Astrocyte (in vitro differentiated cells and primary cell): ENCODE results near the gene BCL2. TPM values are rescaled to one million over a fixed set of nuclear protein-coding genes. Genes with fewer than 3 reads are reported as not detected.

Experiments used
- DNase-seq: peaks from one replicate; pipeline ENCODE4 v3.0.0-alpha.2; 2010; ENCODE audit warnings: low read depth
- FAIRE-seq: peaks from 2 replicates; lab custom pipeline; 2011; peaks lifted over from hg19 to GRCh38; lab: Jason Lieb, UNC
- H2AFZ ChIP-seq: 2 replicates; pipeline ENCODE4 v1.6.0; 2012; ENCODE audit warnings: low read depth, low read length, inconsistent platforms
- H3K27ac ChIP-seq: 2 replicates; pipeline ENCODE4 v1.5.1; 2011; ENCODE audit warnings: low read depth, low read length, inconsistent platforms
- H3K27me3 ChIP-seq: 2 replicates; pipeline ENCODE4 v1.6.0; 2011; ENCODE audit warnings: low read length, inconsistent platforms; ENCODE audit not compliant: insufficient read depth
- H3K36me3 ChIP-seq: 2 replicates; pipeline ENCODE4 v1.5.1; 2011; ENCODE audit warnings: low read length, inconsistent platforms; ENCODE audit not compliant: insufficient read depth
- H3K4me1 ChIP-seq: 2 replicates; pipeline ENCODE4 v1.5.1; 2011; ENCODE audit warnings: low read length, inconsistent platforms; ENCODE audit not compliant: insufficient read depth
- H3K4me2 ChIP-seq: 2 replicates; pipeline ENCODE4 v1.6.0; 2012; ENCODE audit warnings: low read length, inconsistent platforms
- H3K4me3 ChIP-seq: 2 replicates; pipeline ENCODE4 v1.5.1; 2011; ENCODE audit warnings: low read depth, mild to moderate bottlenecking, low read length, inconsistent platforms; ENCODE audit not compliant: insufficient read depth
- H3K79me2 ChIP-seq: 2 replicates; pipeline ENCODE4 v1.6.0; 2012; ENCODE audit warnings: mild to moderate bottlenecking, low read length, inconsistent platforms; ENCODE audit not compliant: insufficient read depth
- H3K9ac ChIP-seq: 2 replicates; pipeline ENCODE4 v1.6.0; 2012; ENCODE audit warnings: mild to moderate bottlenecking, low read length, inconsistent platforms
- H3K9me3 ChIP-seq: 2 replicates; pipeline ENCODE4 v1.5.1; 2012; ENCODE audit warnings: low read depth, mild to moderate bottlenecking, low read length, inconsistent platforms; ENCODE audit not compliant: insufficient read depth
- H4K20me1 ChIP-seq: 2 replicates; pipeline ENCODE4 v1.6.0; 2012; ENCODE audit warnings: low read length, inconsistent platforms; ENCODE audit not compliant: insufficient read depth
- H3K27ac Mint-ChIP-seq: one replicate; pipeline ENCODE4 v1.8.0; 2021; ENCODE audit warnings: mild to moderate bottlenecking, mixed read lengths; ENCODE audit not compliant: unreplicated experiment
- H3K27me3 Mint-ChIP-seq: one replicate; pipeline ENCODE4 v1.8.0; 2021; ENCODE audit warnings: low read depth, mixed read lengths; ENCODE audit not compliant: unreplicated experiment
- H3K36me3 Mint-ChIP-seq: one replicate; pipeline ENCODE4 v1.8.0; 2021; ENCODE audit warnings: low read depth, mixed read lengths; ENCODE audit not compliant: unreplicated experiment
- H3K4me1 Mint-ChIP-seq: one replicate; pipeline ENCODE4 v1.8.0; 2021; ENCODE audit warnings: low read depth, mixed read lengths; ENCODE audit not compliant: unreplicated experiment
- H3K4me3 Mint-ChIP-seq: one replicate; pipeline ENCODE4 v1.8.0; 2021; ENCODE audit warnings: mild to moderate bottlenecking, moderate library complexity, mixed read lengths; ENCODE audit not compliant: unreplicated experiment
- H3K9me3 Mint-ChIP-seq: one replicate; pipeline ENCODE4 v1.8.0; 2021; ENCODE audit warnings: mild to moderate bottlenecking, mixed read lengths; ENCODE audit not compliant: unreplicated experiment
- EZH2 ChIP-seq: IDR thresholded peaks from 2 replicates; pipeline ENCODE4 v1.6.1; 2012; ENCODE audit warnings: mild to moderate bottlenecking, low read length, inconsistent platforms; ENCODE audit not compliant: insufficient read depth
- total RNA-seq: library from RNA; stranded (reverse); gene quantifications from 2 replicates; pipeline ENCODE4 v1.2.1, GENCODE V29; 2021
- TF ChIP-seq, protein P1 (sequence below): IDR thresholded peaks from 2 replicates; pipeline ENCODE4 v1.5.1; 2011; ENCODE audit warnings: low read depth, mild to moderate bottlenecking, inconsistent platforms, low read length, moderate library complexity; ENCODE audit not compliant: insufficient read depth

The BCL2 gene
- total RNA-seq, 1 donor from 2014 or later = 1.7 TPM

DNA sequence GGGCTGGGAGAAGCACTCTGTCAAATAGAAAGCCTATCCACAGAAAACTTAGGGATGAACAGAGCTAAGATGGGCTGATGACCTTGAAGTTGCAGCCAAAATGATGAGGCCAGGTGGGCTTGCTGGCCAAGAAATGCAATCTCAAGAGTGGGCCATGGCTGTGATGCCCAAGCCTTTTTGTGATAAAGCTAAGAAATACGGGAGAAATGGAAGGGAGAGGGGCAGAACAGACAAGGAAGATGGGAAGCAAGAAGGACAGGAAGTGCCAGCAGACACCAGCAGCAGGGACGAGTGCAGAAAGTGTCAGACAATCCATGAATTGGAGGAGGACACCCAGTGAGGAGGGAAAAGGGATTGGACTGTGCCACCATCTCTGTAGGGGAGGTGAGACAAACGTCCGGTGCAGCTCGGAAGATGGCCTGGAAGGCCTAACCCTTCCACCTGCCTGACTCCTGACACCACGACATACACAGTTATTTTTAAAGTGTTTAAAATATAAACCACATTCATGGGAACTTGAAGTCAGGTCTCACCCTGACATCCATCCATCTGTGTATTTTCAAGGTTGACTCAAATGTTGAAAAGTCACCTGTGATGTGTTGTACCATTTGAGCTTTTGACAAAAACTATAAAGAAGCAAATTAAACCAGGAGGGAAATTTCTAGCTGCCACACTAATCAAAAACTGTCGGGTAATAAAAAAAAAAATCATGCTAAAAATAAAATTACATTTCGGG lies 105.5 kb downstream of the BCL2 start:
- H3K79me2 ChIP-seq = no peaks in the 10 kb centered on the region
- H3K4me3 Mint-ChIP-seq = no peak overlapping the region
- H3K4me1 ChIP-seq = no peaks in the 10 kb centered on the region
- no peaks in the 10 kb centered on the region for H3K27me3 ChIP-seq
- H3K27ac ChIP-seq = no peak overlapping the region
- peaks cover 4% of the 10 kb centered on the region for H3K9me3 Mint-ChIP-seq
- no peak overlapping the region for H3K9ac ChIP-seq
- H4K20me1 ChIP-seq = no peaks in the 10 kb centered on the region
- H3K4me3 ChIP-seq = no peak overlapping the region
- H3K27ac Mint-ChIP-seq = peak overlapping the region; percentile 77
- no peak overlapping the region for H3K4me2 ChIP-seq
- FAIRE-seq (no peak), DNase-seq (no peak)
- no peaks in the 10 kb centered on the region for H3K9me3 ChIP-seq
- no peak overlapping the region for H2AFZ ChIP-seq
- H3K36me3 Mint-ChIP-seq = no peaks in the 10 kb centered on the region
- no peaks in the 10 kb centered on the region for H3K36me3 ChIP-seq
- H3K27me3 Mint-ChIP-seq = no peaks in the 10 kb centered on the region
- peaks cover 10% of the 10 kb centered on the region for H3K4me1 Mint-ChIP-seq
- no peak for TF ChIP-seq EZH2

DNA sequence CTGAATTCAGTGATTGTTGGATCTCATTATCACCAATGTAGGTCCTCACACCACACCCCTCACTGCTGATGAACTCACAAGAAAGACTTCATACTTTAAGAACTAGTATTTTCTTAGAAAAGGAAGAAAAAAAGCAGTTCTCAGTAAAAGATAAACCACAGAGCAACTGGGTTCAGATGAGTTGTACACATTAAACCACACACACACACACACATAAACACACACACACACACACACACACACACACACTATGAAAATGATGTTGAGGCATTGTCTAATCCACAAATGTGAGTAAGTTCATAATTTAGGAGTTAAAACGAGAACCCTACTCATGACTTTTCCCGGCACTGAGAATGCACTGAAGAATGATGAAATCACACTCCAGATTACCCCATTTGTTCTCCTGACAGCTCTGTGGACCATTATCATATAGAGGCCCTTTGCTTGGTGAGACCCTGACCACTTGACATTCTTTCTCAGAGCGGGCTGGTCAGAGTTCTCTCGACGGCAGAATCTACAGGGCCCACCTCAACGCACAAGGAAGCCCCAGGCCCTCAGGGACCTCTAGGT lies 106.2 kb downstream of the BCL2 start:
- DNase-seq (no peak), FAIRE-seq (no peak)
- Histone ChIP-seq H3K4me2 (no peak overlapping the region), H3K9ac (no peak overlapping the region), H3K79me2 (no peaks in the 10 kb centered on the region), H3K36me3 (no peaks in the 10 kb centered on the region), H3K4me3 (no peak overlapping the region), H3K4me1 (no peaks in the 10 kb centered on the region), H4K20me1 (no peaks in the 10 kb centered on the region), H3K27ac (no peak overlapping the region), H3K9me3 (no peaks in the 10 kb centered on the region), H3K27me3 (no peaks in the 10 kb centered on the region), H2AFZ (no peak overlapping the region)
- peak overlapping the region; percentile 77 for H3K27ac Mint-ChIP-seq
- H3K36me3 Mint-ChIP-seq = no peaks in the 10 kb centered on the region
- peaks cover 8% of the 10 kb centered on the region for H3K4me1 Mint-ChIP-seq
- no peaks in the 10 kb centered on the region for H3K27me3 Mint-ChIP-seq
- H3K4me3 Mint-ChIP-seq = no peak overlapping the region
- TF ChIP-seq, protein P1, sequence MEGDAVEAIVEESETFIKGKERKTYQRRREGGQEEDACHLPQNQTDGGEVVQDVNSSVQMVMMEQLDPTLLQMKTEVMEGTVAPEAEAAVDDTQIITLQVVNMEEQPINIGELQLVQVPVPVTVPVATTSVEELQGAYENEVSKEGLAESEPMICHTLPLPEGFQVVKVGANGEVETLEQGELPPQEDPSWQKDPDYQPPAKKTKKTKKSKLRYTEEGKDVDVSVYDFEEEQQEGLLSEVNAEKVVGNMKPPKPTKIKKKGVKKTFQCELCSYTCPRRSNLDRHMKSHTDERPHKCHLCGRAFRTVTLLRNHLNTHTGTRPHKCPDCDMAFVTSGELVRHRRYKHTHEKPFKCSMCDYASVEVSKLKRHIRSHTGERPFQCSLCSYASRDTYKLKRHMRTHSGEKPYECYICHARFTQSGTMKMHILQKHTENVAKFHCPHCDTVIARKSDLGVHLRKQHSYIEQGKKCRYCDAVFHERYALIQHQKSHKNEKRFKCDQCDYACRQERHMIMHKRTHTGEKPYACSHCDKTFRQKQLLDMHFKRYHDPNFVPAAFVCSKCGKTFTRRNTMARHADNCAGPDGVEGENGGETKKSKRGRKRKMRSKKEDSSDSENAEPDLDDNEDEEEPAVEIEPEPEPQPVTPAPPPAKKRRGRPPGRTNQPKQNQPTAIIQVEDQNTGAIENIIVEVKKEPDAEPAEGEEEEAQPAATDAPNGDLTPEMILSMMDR = no peak
- TF ChIP-seq EZH2 = no peak
- H3K9me3 Mint-ChIP-seq = no peaks in the 10 kb centered on the region

DNA sequence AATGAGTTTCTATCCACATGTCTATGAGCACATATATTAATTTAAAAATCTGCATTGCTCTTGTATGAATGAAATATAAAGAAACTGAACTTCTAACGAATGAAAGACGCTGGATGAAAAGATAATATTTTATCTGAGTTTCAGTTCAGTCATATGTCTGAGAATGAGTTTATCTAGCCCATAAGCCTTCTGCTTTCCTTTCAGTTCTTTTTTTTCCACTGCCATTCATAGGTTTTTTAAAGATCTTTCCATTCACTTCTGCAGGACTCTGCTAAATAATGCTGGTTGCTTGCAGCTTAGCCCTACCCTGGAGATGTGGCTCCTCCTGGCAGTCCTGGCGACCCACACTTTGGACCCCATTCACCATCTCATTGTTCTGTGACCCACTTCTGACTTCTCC lies 109.0 kb downstream of the BCL2 start:
- Histone ChIP-seq H3K36me3 (no peaks in the 10 kb centered on the region), H3K4me2 (no peak overlapping the region), H3K4me3 (no peak overlapping the region), H4K20me1 (no peaks in the 10 kb centered on the region), H3K4me1 (no peaks in the 10 kb centered on the region), H3K9ac (no peak overlapping the region), H3K27ac (no peak overlapping the region), H3K27me3 (no peaks in the 10 kb centered on the region), H3K79me2 (no peaks in the 10 kb centered on the region), H2AFZ (no peak overlapping the region), H3K9me3 (no peaks in the 10 kb centered on the region)
- TF ChIP-seq, protein P1 = no peak
- no peak for TF ChIP-seq EZH2
- H3K27me3 Mint-ChIP-seq = peaks cover 6% of the 10 kb centered on the region
- FAIRE-seq = no peak
- no peak for DNase-seq
- H3K27ac Mint-ChIP-seq = no peak overlapping the region
- H3K9me3 Mint-ChIP-seq = no peaks in the 10 kb centered on the region
- no peaks in the 10 kb centered on the region for H3K36me3 Mint-ChIP-seq
- peaks cover 10% of the 10 kb centered on the region for H3K4me1 Mint-ChIP-seq
- H3K4me3 Mint-ChIP-seq = no peak overlapping the region
